ENCODE measurements around the gene PSKH1.
"Not testable (repeated sequence)": the region's sequence is repeated elsewhere in the genome, so short reads cannot be mapped to it uniquely, and the experiment has no call there.

Gene PSKH1

DNA sequence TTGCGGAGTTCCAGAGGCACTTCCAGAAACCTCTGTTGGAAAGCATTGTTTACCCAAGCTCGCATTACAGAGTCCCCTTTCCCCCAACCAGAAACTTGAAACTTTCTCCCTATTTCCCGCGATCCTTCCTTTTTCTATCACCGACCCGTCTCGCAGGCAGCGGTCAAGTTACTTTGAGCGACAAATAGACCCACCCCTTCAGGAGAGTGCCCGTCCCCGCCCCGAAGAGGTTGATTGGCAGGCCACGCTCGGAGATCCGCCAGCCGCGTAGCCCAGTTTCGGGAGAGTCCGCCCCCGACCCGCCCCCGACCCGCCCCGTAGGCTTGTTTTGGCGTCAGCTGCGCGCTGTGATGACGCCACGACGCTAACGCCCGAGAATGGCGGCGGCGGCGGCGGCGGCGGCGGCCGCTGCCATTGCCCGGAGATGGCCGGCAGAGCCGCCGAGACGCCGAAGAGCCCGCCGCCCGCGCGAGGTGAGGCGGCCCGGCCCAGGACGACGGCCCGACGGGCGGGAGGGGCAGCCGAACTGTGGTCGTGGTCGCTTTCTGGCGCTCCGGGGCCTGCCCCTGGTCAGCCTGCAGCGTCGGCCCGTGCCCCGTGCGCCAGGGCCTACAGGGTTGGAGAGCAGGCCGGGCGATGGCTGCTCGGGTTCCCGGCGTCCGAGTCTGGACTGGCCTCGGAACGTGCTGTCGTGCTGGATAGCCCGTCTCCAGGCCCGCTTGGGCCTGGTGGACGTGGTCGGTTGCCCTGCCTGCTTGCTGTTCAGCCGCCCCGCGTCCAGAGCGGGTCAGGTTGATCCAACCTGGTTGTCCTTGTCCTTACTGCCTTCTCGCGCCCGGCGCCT is at the start of gene PSKH1:
TSS of gene PSKH1 (plus strand) at position 356 of the 844 bp plus-strand sequence. CDS start 15,496 bp downstream, outside the sequence.
- peak; percentile 85 for DNase-seq

DNA sequence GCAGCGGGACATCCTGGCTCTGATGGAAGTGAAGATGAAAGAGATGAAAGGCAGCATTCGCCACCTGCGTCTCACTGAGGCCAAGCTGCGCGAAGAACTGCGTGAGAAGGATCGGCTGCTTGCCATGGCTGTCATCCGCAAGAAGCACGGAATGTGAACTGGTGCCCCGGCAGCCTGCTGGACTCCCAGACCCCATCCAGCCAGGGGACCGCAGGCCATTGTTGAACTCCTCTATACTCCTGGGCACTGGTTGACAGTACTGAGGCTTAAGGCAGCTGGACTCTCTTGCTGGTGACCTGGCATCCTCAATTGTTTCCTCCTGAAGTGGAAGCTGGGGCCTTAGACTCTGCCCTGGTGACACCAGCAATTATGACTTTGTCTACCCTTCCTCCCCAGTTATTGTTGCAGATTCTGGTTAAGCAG is 49.7 kb upstream of the PSKH1 start:
- DNase-seq, result no peak

DNA sequence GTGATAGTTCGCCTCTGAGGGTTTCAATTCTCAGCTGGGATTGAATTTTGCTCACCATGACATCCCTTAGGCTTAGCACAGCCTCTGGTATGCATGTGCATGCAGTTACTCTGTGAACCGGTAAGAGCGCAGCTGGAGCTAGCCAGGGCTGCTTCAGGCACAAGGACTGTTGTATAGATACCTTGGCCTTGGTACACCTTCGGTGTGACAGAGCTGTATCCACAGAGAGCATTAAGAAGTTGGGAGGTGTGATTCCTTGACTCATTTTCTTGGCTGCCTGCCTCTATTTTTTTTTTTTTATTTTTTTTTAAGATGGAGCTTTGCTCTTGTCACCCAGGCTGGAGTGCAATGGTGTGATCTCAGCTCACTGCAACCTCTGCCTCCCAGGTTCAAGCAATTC is 48.6 kb upstream of the PSKH1 start:
- DNase-seq, result no peak

DNA sequence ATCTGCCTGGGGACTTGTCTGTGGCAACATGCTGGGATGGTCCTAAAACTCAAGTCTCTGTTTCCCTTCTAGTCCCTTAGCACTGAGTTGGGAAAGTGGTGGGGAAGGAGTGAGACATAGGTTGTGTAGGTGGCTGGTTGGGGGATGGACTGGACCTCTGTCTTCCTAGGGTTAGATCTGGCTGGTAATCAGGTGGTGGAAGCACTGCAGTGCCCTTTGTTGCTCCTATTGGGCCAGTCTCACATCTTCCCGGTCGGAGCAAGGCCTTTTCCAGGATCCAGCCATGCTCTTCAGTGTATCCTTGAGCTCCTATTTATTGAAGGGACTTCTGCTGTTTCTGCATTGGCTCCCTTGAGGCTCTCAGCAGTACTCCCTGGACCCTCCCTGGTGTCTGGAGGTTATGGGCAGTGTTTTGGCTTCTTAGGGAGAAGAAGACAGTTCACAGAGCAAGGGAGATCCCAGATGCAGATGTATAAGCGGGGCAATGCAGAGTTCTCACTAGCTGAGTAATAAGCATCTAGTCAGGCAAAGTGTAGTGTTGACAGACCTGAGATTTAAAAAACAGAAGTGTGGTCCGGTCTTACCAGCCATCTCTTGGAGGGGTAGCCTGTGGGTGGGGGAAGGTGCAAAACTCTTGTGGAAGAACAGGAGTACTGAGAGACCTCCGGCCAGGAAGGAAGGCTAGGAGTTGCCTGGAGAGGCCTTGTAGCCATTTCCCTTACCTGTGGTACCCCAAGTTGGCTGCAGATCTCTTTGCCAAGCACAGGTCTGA is 47.6 kb upstream of the PSKH1 start:
- no peak for DNase-seq

DNA sequence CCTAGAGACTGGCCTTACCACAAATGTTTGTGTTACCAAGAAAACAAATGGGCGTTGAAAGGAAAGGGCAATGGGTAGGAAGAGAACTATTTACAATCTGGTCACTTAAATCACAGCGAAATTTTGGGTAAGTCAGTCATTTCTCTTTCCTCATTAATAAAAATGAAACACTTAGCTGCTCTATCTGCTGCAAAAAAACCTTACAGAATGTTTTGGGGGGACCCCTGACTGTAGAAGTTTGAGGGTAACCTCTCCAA is 47.1 kb upstream of the PSKH1 start:
- no peak for DNase-seq

DNA sequence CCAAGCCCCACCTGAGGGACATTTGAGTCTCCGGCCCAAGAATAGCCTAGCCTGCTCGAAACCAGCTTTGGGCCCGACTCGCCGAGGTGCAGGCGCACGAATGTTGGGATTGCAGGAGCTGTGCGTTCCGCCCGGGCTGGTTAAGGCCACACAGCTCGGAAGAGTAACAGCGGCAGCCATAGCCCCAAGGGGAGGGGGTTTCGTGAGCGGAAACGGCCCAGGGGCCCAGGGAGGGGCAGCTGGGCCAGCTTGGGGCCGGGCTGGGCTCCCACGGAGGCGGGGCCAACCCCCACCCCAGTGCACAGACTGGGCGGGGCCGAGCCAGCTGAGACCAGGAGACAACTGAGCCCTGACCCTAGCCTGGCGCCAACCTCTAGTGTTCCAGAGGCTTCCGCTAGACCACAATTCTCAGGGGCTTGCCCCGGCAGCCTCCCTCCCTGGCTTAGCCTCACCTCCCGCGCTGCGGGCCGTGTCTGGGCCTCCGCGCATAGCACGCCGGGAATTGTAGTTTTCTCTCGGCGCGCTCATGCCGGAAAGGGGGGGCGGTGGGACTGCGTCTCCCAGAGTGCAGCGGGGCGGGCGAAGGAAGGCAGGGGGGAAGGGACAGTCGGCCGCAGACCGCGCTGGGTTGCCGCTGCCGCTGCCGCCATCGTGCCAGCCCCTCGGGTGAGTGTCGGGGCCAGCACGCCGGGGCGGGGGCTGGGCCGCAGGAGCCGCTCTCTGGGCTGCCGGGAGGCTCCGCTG is 46.6 kb upstream of the PSKH1 start, which contains the start of gene NUTF2:
TSS of gene NUTF2 (plus strand) at position 614 of the 744 bp plus-strand sequence. CDS start 18,198 bp downstream, outside the sequence.
- peak; percentile 87 for DNase-seq

DNA sequence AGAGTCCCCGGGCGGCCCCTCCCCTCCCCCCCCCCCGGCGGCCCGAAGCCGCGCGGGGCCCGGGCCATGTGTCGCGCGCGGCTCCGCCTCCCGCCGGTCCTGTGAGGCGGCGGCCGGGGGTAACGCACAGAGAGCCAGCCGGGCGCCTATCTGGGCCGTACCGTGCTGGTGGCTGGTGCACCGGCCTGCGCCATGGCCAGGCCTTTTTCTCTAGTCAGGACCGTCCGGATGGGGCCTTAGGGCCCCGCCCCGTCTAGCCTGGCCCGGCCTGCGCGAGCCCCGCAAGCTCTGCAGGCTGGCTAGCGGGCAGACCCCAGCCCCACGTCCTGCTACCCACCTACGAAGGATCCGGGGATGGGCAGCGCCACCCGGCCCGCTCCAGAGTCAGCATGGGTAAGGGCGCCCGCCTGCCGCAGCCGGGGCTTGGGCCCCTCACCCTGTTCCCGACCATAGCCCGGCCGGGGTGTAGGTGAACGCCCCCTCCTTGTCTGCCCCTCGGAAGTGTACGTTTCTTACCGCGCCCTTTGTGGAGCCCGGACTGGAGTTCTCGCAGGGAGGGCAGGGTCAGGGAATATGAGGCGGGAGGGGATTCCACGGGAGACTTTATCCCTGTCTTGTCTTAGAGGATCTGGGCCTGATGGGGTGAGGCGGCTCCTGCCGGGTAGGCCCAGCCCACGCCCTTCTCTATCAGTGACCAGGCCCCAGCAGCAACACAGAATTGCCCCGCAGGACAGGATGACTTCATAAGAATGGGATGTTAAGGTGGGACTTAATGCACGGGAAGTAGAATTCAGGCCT is 45.8 kb upstream of the PSKH1 start, which contains the start of gene CENPT:
TSS of gene CENPT (minus strand) at position 630 of the 798 bp plus-strand sequence. CDS start 13,834 bp downstream, outside the sequence.
- DNase-seq, result no peak

DNA sequence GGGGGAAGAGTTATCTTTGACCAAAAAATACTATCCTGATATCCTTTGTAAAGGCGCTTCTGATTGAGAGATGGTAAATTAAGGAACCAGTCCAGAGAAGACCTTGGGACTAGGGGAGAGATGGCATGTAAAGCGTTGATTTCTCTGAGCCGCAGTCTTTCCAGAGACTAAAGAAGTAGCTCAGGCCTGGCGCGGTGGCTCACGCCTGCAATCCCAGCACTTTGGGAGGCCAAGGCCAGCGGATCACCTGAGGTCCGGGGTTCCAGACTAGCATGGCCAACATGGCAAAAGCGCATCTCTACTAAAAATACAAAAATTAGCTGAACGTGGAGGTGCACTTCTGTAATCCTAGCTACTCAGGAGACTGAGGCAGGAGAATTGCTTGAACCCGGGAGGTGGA is 44.9 kb upstream of the PSKH1 start:
- DNase-seq, result no peak

DNA sequence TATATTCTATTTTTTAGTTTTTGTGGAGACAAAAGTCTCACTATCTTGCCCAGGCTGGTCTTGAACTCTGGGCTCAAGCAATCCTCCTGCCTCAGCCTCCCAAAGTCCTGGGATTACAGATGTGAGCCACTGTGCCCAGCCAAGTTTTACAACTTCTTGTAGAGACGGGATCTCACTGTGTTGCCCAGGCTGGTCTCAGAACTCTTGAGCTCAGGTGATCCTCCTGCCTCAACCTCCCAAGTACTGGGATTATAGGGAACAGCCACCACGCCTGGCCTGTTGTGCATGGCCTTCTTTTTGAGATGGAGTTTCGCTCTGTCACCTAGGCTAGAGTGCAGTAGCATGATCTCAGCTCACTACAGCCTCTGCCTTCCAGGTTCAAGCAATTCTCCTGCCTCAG is 39.4 kb upstream of the PSKH1 start:
- DNase-seq, result no peak

DNA sequence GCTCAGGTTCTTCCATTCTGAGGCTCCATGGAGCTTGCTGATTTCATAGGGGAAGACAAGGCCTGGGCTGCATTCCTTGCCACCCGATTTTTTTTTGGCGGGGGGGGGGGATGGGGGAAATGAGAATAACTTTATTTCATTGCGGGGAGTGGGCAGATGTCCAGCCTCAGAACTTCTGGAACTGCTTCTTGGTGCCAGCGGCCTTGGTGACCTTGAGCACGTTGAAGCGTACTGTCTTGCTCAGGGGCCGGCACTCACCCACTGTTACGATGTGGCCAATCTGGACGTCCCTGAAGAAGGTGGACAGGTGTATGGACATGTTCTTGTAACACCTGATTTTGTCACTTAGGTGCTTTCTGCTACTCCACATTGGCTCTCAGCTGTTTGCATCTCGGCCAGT is 37.3 kb upstream of the PSKH1 start:
- DNase-seq, result no peak

DNA sequence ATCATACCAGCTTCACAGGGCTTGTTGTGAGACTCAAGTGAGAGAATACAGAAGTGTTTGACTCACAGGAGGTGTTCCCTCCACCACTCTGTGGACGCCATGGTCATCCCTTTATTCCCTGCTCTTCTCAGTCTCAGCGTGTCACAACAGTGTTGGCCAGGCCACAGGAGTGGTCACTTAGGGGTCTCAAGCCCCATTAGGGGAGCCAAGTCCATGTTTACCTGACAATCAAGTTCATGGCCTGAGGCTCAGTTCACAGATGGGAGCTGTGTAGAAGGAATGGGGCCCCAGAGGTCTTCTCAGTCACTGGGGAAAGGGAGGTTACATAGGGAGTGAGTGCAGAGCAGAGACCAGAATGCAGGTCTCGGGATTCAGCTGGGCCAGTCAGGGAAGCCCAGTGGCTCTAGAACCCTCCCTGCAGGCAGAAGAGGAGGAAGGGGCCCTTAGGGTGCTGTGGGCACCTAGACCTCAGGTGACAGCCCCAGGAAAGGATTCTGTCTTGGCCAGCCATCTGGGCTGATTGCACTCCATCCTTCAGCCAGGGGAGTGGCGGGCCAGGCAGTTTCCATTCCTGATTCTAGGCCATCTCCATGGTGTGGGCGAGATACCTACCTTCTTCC is 36.0 kb upstream of the PSKH1 start:
- DNase-seq, result no peak

DNA sequence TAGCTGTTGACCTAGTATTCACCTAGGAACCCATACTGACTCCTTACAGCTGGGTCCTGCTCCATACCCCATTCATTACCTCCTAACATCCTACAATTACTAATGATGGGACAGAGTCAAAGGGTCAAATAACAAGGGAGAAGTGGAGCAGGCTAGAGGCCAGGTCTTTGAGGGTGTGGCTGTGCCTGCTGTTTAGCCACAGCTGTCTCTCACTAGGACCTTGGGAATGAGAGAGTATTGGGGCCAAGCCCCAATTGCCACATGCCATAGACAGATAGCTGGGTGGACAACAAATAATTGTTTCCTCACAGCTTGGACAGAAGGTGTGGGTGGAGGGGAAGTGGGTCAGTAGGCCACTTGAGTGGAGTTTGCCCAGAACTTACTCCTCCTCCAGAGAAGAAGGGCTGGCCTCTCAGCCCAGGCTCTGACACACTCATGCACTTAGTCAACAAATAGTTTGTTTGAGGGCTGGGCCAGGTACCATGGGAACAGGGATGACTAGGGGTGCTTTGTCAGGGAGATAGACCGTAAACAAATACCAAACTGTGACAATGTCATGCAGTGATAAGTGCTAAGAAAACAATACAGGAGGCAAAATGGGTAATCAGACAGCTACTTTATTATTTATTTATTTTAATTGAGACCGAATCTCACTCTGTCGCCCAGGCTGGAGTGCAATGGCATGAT is 35.4 kb upstream of the PSKH1 start:
- DNase-seq, result no peak

DNA sequence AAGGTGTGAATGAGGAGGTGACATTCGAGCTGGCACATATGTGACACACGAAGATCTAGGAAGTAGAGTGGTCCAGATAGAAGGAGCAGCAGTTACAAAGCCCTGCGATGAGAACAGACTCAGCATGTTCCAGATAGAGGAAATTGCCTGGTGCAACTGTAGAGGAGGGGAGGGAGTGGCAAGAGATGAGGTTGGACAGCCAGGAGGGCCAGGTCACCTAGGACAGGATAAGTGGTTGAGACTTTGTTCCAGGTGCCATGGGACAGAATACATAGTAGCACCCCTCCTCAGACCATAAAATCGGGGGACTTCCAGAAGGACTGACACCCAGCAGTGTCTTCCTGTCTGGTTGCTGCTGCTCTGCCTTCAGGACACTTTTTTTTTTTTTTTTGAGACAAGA is 34.6 kb upstream of the PSKH1 start:
- no peak for DNase-seq

DNA sequence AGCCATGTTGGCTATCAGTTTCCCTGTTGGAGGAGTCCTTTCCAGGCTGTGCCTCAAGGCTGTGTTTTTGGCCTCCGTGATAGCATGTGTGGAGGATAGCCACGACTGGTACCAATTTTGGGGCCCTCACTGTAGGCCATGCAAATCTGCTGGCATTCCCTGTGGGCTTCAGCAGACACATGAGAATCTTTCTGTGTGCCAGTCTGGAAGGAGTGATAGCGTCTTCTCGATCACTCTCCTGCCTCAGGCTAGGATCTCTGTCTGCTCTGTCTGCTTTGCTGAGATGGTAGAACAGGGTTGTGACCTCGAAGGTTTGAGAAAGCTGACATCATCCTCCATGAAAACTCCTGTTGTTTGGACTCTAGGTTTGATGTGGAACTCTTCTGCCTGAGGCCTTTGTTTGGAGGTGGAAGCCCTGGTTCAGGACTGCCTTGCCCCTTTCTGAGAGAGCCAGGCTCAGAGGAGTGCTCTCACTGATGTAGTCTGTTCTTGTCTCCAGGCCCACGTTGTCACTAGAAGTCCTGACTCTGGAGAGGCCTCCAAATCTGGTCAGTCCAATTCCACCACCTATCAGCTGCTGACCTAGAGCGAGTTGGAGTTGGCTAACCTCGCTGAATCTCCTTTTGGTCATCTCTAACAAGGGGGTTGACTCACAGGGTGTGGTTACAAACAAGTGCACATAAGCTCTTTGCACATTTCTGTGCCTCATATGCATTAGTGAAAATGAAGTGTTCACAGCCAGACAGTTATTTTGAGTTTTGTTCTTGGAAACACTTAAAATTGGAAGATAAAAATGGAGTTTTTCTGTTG is 32.3 kb upstream of the PSKH1 start:
- no peak for DNase-seq

DNA sequence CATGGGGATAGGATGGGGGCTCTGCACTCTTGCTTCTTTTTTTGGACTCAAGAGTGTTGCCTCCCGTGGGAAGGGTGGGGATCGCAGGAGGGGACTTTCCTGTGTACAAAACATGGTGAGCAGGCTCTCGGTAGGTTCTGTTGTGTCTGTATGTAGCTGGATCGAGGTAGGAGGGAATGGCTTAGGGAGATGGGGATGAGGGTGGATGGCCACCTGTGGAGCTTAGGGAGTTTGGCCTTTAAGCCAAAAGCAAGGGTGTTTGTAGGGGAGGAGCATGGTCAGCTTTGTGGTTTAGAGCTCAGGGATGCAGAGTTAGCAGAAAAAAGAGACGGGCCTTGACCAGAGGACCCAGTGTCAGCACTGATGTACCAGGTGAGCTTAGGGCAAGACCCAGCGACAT is 31.2 kb upstream of the PSKH1 start:
- DNase-seq, result no peak

DNA sequence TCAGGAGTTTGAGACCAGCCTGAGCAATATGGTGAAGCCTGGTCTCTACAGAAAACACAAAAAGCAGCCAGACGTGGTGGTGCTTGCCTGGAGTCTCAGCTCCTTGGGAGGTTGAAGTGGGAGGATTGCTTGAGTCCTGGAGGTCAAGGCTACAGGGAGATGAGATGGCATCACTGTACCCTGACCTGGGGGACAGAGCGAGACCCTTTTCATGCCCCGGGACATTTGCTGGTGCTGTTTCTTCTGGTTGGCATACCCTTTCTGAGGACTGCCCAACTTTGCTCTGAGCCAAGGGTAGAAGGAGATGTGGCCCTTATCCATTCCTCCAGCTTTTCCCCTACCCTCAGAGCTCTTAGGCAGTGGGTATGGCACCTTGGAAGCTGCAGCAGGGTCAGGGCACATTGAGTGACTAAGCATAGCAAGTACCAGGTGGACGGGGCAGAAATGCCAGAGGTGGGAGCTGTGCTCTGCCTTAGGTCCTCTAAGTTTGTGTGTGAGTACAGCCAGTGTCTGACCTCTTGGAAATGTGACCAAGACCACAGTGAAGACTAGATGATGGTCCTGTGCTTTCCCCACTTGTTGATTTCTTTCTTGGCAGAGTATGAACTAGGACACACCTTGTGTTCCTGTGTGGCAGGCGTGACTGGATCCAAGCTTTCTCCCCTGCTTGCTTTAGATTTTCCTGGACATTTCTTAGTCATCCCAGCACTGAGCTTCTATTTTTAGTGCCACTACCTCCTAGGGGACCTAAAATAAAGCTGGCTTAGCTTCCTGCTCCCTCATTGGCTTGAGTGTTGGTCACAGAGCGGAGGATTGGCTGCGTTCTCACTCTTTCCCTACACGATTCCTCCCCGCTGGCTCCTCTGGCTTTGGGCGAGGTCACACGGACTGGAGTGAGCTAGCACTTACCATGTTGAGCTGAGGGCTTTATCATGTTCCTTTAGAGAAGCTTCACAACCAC is 30.2 kb upstream of the PSKH1 start:
- DNase-seq, result no peak

DNA sequence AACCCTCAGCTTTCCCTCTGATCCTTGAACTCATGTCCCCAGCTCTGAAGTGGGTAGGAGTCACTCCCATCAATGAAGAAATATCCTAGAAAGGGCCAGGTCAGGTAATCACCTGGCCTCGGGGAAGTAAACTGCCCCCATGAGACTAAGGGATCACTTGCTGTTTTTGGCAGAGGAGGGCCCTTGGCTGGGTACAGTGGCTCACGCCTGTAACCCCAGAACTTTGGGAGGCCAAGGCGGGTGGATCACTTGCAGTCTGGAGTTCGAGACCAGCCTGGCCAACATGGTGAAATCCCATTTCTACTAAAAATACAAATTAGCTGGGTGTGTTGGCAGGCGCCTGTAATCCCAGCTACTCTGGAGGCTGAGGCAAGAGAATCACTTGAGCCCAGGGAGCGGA is 29.0 kb upstream of the PSKH1 start:
- DNase-seq, result not testable (repeated sequence)

DNA sequence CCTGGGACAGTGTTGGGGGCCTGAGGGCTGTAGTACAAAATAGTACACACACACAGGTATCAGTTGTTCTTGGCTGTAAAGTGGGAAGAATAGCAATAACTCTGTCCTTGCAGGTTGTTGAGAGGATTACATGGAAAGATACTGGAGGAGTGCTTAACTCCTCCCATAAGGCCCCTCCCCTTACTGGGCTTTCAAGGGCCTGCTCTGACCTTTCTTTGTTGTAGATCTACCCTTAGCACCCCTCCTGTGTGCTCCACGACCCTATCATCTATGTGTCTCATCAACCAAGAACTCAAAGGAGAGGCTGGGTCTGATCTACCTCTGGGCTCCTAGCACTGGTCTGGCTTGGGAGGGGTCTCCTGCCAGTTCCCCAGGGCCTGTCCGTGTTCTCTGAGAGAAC is 28.5 kb upstream of the PSKH1 start:
- no peak for DNase-seq

DNA sequence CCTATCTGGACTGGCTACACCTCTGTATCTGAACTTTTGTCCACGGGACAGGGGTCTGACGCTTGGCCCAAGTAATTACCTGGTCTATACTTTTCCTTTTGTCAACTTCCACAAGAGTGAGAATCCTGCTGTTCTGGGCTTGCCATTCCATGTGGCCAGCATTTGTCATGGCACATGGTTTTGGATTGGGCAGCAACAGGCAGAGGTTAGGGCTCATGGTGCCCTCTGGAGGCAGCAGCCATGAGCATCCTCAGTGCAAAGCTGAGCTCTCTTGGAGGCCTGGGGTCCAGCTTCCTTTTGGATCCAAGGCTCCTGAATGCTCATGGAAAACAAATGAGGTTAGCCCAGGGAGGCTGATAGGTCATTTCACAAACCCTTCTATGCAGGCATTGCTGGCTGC is 27.7 kb upstream of the PSKH1 start:
- no peak for DNase-seq

Data from NCI-H1105 (cell line).